ENCODE data around the gene TNRC6B.

DNA sequence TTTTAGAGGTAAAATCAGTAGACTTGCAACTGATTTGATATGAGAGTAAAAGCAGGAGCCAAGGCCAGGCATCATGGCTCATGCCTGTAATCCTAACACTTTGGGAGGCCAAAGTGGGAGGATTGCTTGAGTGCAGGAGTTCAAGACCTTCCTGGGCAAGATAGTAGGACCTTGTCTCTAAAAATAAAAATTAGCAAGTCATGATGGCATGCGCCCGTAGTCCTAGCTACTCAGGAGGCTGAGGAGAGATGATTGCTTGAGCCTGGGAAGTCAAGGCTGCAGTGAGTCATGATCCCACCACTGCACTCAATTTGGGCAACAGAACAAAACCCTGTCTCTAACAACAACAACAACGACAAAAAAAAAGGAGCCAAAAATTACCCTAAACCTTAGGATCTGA, 206.2 kb downstream of the TNRC6B start:
- no peak for TF ChIP-seq POLR2A (IDR thresholded peaks at IDR 0.05)
- TF ChIP-seq, protein P1, sequence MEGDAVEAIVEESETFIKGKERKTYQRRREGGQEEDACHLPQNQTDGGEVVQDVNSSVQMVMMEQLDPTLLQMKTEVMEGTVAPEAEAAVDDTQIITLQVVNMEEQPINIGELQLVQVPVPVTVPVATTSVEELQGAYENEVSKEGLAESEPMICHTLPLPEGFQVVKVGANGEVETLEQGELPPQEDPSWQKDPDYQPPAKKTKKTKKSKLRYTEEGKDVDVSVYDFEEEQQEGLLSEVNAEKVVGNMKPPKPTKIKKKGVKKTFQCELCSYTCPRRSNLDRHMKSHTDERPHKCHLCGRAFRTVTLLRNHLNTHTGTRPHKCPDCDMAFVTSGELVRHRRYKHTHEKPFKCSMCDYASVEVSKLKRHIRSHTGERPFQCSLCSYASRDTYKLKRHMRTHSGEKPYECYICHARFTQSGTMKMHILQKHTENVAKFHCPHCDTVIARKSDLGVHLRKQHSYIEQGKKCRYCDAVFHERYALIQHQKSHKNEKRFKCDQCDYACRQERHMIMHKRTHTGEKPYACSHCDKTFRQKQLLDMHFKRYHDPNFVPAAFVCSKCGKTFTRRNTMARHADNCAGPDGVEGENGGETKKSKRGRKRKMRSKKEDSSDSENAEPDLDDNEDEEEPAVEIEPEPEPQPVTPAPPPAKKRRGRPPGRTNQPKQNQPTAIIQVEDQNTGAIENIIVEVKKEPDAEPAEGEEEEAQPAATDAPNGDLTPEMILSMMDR (IDR thresholded peaks at IDR 0.05), result no peak
- no peak for TF ChIP-seq EP300 (IDR thresholded peaks at IDR 0.05)

Data from tibial nerve (tissue), 4 donors.